Measurements from ENCODE around the gene TSN.

- TF ChIP-seq, protein P1, sequence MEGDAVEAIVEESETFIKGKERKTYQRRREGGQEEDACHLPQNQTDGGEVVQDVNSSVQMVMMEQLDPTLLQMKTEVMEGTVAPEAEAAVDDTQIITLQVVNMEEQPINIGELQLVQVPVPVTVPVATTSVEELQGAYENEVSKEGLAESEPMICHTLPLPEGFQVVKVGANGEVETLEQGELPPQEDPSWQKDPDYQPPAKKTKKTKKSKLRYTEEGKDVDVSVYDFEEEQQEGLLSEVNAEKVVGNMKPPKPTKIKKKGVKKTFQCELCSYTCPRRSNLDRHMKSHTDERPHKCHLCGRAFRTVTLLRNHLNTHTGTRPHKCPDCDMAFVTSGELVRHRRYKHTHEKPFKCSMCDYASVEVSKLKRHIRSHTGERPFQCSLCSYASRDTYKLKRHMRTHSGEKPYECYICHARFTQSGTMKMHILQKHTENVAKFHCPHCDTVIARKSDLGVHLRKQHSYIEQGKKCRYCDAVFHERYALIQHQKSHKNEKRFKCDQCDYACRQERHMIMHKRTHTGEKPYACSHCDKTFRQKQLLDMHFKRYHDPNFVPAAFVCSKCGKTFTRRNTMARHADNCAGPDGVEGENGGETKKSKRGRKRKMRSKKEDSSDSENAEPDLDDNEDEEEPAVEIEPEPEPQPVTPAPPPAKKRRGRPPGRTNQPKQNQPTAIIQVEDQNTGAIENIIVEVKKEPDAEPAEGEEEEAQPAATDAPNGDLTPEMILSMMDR (optimal IDR thresholded peaks at IDR 0.05 in 1 of 3, IDR thresholded peaks at IDR 0.05 in 1 of 3, conservative IDR thresholded peaks at IDR 0.05 in 1 of 3; ENCODE audit: extremely low read depth in 1 of 3, insufficient read depth in 2 of 3, low read length in 3 of 3), result no peak
- no peak for TF ChIP-seq EZH2 (IDR thresholded peaks at IDR 0.05; ENCODE audit: low read length)
These were observed 33.0 kb upstream of the TSN start for GRCh38 chr2:121722479-121722878.

Measured in keratinocyte (primary cell).